ENCODE data around the gene LRP1B.
"Not testable (repeated sequence)": the region's sequence is repeated elsewhere in the genome, so short reads cannot be mapped to it uniquely, and the experiment has no call there.

LRP1B gene

DNA sequence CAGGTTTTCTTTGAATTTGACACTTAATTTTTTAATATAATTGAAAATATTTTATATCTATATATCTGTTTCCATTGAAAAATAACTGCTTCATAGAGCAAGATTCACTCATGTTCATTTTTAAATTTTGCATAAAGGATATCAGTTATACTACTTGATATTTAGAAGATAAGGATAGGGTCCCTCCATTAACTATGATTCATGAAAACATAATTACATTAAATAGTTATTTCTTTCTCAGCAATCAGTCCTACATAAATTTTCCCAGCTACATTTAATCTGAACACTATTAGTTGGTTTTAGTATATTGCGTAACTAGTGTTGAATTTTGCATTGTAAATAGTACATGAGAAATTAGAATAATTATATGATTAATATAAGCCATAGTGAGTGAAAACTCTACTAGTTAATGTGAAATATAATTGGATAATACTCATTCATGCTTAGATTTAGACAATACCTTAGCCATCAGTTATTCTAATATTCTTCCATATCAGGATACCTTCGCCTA is 42.7 kb downstream of the LRP1B start:
- H3K27me3 ChIP-seq: no peaks in the 10 kb centered on the region
- H3K9ac ChIP-seq: no peak overlapping the region
- no peaks in the 10 kb centered on the region for H3K9me3 ChIP-seq (replicated peaks in 1 of 11)
- H3K27ac ChIP-seq: no peak overlapping the region
- H3K4me1 ChIP-seq: no peaks in the 10 kb centered on the region
- no peak for TF ChIP-seq Cebpa-rat (IDR thresholded peaks at IDR 0.05)
- H3K4me2 ChIP-seq: no peak overlapping the region
- H4K20me1 ChIP-seq: no peaks in the 10 kb centered on the region
- no peak overlapping the region for H3K4me3 ChIP-seq
- no peaks in the 10 kb centered on the region for H3K36me3 ChIP-seq

- H3K36me3 ChIP-seq; H3K4me1 ChIP-seq; H3K4me2 ChIP-seq; H3K9me3 ChIP-seq (replicated peaks in 1 of 11); H3K27ac ChIP-seq; H3K27me3 ChIP-seq; H4K20me1 ChIP-seq; H3K9ac ChIP-seq; H3K4me3 ChIP-seq: not testable (repeated sequence)
Observed at GRCh38 chr2:142087585-142087984, 43.2 kb downstream of the LRP1B start.

GRCh38 chr2:142082368-142082767 is 48.4 kb downstream of the LRP1B start:
- no peak for TF ChIP-seq Cebpa-rat (IDR thresholded peaks at IDR 0.05)
- Histone ChIP-seq H3K27ac (no peak overlapping the region), H4K20me1 (no peaks in the 10 kb centered on the region), H3K9ac (no peak overlapping the region), H3K27me3 (no peaks in the 10 kb centered on the region), H3K4me2 (no peak overlapping the region), H3K9me3 (replicated peaks in 1 of 11) (no peaks in the 10 kb centered on the region), H3K4me3 (no peak overlapping the region), H3K4me1 (no peaks in the 10 kb centered on the region), H3K36me3 (no peaks in the 10 kb centered on the region)

- no peak overlapping the region for H3K27ac ChIP-seq
- H3K27me3 ChIP-seq: no peaks in the 10 kb centered on the region
- H3K4me2 ChIP-seq: no peak overlapping the region
- TF ChIP-seq Cebpa-rat (IDR thresholded peaks at IDR 0.05): no peak
- no peaks in the 10 kb centered on the region for H4K20me1 ChIP-seq
- no peak overlapping the region for H3K4me3 ChIP-seq
- H3K4me1 ChIP-seq: no peaks in the 10 kb centered on the region
- H3K36me3 ChIP-seq: no peaks in the 10 kb centered on the region
- 0 out of 22 replicates have a peak, but pooled peaks cover 0 to 4% (median 0%) of the 10 kb centered on the region in 11 experiments for H3K9me3 ChIP-seq (replicated peaks in 1 of 11)
- no peak overlapping the region for H3K9ac ChIP-seq
Observed at GRCh38 chr2:142076317-142076716, 54.5 kb downstream of the LRP1B start.

GRCh38 chr2:142075826-142076225 is 55.0 kb downstream of the LRP1B start:
- no peak for TF ChIP-seq Cebpa-rat (IDR thresholded peaks at IDR 0.05)
- no peak overlapping the region for H3K27ac ChIP-seq
- no peaks in the 10 kb centered on the region for H3K4me1 ChIP-seq

DNA sequence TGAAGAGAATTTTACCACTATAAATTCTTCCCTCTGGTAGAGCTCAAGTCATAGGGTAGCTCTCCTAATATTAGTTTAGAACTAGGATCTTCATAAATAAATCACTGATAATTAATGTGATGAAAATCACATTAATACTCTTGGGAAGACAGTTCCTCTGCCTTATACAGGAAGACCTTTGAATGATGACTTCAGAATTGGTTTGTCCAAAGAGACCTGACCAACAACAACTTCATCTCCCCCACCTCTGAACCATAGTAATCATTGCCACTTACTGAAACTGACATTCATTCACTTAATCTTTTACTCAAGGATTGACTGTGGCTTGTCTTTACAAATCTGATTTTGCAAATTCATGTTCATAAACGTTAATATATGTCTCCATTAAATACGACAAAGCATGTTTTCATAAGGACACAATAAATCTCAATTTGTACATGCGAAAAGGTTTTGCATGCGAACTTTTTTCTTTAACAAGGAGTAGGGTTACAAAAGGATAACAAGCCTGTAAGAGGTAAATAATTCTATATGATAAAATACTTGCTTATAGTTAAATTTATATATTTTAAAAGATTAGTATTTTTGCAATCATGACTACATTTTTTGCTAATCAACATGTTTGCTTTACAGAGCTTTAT is 61.4 kb downstream of the LRP1B start:
- no peak for TF ChIP-seq Cebpa-rat (IDR thresholded peaks at IDR 0.05)
- no peak overlapping the region for H3K4me3 ChIP-seq
- no peaks in the 10 kb centered on the region for H4K20me1 ChIP-seq
- H3K9me3 ChIP-seq (replicated peaks in 1 of 11): 0 out of 22 replicates have a peak, but pooled peaks cover 0 to 4% (median 0%) of the 10 kb centered on the region in 11 experiments
- H3K36me3 ChIP-seq: no peaks in the 10 kb centered on the region
- H3K4me2 ChIP-seq: no peak overlapping the region
- H3K9ac ChIP-seq: no peak overlapping the region
- H3K27me3 ChIP-seq: no peaks in the 10 kb centered on the region
- H3K27ac ChIP-seq: no peak overlapping the region
- no peaks in the 10 kb centered on the region for H3K4me1 ChIP-seq

More at GRCh38 chr2:142075826-142076225, 55.0 kb downstream of the LRP1B start:
- 0 out of 22 replicates have a peak, but pooled peaks cover 0 to 4% (median 0%) of the 10 kb centered on the region in 11 experiments for H3K9me3 ChIP-seq (replicated peaks in 1 of 11)
- no peaks in the 10 kb centered on the region for H3K36me3 ChIP-seq
- no peaks in the 10 kb centered on the region for H4K20me1 ChIP-seq
- no peak overlapping the region for H3K9ac ChIP-seq
- no peak overlapping the region for H3K4me3 ChIP-seq
- no peaks in the 10 kb centered on the region for H3K27me3 ChIP-seq
- H3K4me2 ChIP-seq: no peak overlapping the region

- H3K4me2 ChIP-seq: no peak overlapping the region
- H4K20me1 ChIP-seq: no peaks in the 10 kb centered on the region
- no peaks in the 10 kb centered on the region for H3K9me3 ChIP-seq (replicated peaks in 1 of 11)
- no peak overlapping the region for H3K27ac ChIP-seq
- H3K4me3 ChIP-seq: no peak overlapping the region
- H3K27me3 ChIP-seq: no peaks in the 10 kb centered on the region
- no peaks in the 10 kb centered on the region for H3K36me3 ChIP-seq
- H3K4me1 ChIP-seq: no peaks in the 10 kb centered on the region
- no peak for TF ChIP-seq Cebpa-rat (IDR thresholded peaks at IDR 0.05)
- no peak overlapping the region for H3K9ac ChIP-seq
Observed at GRCh38 chr2:142065700-142066099, 65.1 kb downstream of the LRP1B start.

DNA sequence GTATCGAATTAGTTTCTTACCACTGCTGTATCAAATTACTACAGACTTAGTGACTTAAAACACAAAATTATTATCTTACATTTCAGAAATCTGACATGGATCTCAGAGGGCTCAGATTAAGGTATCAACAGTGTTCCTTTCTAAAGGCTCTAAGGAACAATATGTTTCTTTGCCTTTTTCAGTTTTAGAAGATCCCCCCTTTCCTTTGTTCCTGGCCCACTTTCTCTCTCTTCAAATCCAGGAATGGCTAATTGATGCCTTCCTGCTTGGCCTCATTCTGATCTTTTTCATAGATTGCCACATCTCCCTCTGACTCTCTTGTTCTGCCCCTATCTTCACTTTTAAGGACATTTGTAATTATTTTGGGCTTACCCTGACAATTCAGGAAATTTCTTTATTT is 65.7 kb downstream of the LRP1B start:
- no peak for TF ChIP-seq Cebpa-rat (IDR thresholded peaks at IDR 0.05)
- H3K4me2 ChIP-seq: no peak overlapping the region
- H3K27me3 ChIP-seq: no peaks in the 10 kb centered on the region
- H3K4me3 ChIP-seq: no peak overlapping the region
- no peaks in the 10 kb centered on the region for H3K9me3 ChIP-seq (replicated peaks in 1 of 11)
- no peak overlapping the region for H3K9ac ChIP-seq
- no peaks in the 10 kb centered on the region for H3K36me3 ChIP-seq
- H3K4me1 ChIP-seq: no peaks in the 10 kb centered on the region
- H4K20me1 ChIP-seq: no peaks in the 10 kb centered on the region
- no peak overlapping the region for H3K27ac ChIP-seq

DNA sequence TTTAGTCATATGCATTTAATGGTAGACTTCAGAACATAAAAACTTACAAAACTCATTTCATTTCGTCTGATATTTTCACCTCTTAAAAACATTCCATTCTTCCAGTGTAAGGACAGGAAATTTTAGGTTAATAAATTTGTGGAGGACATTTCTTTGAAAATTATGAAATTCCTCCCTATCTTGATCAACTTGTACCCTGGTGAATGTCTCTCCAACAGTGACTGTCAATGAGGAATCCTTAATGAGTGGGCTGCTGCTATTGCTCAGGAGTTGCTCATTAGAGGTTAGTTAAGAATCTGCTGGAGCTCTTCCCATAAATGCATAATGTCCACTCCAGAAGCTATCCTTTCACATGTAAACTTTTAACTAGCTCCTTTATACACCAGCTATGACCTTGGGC is 69.1 kb downstream of the LRP1B start:
- Histone ChIP-seq H3K9me3 (replicated peaks in 1 of 11) (no peaks in the 10 kb centered on the region), H3K4me2 (no peak overlapping the region), H3K4me3 (no peak overlapping the region), H3K27ac (no peak overlapping the region), H3K36me3 (no peaks in the 10 kb centered on the region), H4K20me1 (no peaks in the 10 kb centered on the region), H3K27me3 (no peaks in the 10 kb centered on the region), H3K9ac (no peak overlapping the region), H3K4me1 (no peaks in the 10 kb centered on the region)
- TF ChIP-seq Cebpa-rat (IDR thresholded peaks at IDR 0.05): no peak

GRCh38 chr2:142058149-142058548 is 72.7 kb downstream of the LRP1B start:
- Histone ChIP-seq H3K36me3 (no peaks in the 10 kb centered on the region), H3K9me3 (replicated peaks in 1 of 11) (no peaks in the 10 kb centered on the region), H3K9ac (no peak overlapping the region), H3K4me3 (no peak overlapping the region), H3K4me2 (no peak overlapping the region), H3K4me1 (no peaks in the 10 kb centered on the region), H3K27ac (no peak overlapping the region), H4K20me1 (no peaks in the 10 kb centered on the region), H3K27me3 (no peaks in the 10 kb centered on the region)
- TF ChIP-seq Cebpa-rat (IDR thresholded peaks at IDR 0.05): no peak

All from BLaER1 treated with 17β-estradiol and CSF1 and Interleukin-3, amounts not matched to agents 10 nM and 100 nM (cell line).